RWPE1 (cell line): Measurements from ENCODE around the gene HBG1.

Experiments
- CTCF ChIA-PET: fragments of 350-600 bp; sonication (Branson Sonifier 250); formaldehyde crosslinking; extraction: SDS; loops from one replicate; lab custom pipeline; 2021; lab: Yijun Ruan, JAX
- POLR2A ChIA-PET: fragments of 400-600 bp; formaldehyde crosslinking; extraction: SDS; loops from one replicate; lab custom pipeline; 2020; ENCODE audit warnings: antibody characterized with exemption; ENCODE audit not compliant: low non-redundant PET; lab: Yijun Ruan, JAX
- DNase-seq: peaks from one replicate; pipeline ENCODE4 v3.0.0; 2012; ENCODE audit warnings: low spot score
- H3K27ac ChIP-seq: fragments of 450-650 bp; 2 replicates; pipeline ENCODE4 v1.5.1; 2017
- TF ChIP-seq, protein P1 (sequence below): fragments of 450-650 bp; conservative IDR thresholded peaks from 2 replicates; pipeline ENCODE4 v1.5.1; 2017; ENCODE audit warnings: low read depth, mild to moderate bottlenecking

Gene HBG1

GRCh38 chr11:5279471-5280090, 29.9 kb upstream of the HBG1 start:
- TF ChIP-seq, protein P1, sequence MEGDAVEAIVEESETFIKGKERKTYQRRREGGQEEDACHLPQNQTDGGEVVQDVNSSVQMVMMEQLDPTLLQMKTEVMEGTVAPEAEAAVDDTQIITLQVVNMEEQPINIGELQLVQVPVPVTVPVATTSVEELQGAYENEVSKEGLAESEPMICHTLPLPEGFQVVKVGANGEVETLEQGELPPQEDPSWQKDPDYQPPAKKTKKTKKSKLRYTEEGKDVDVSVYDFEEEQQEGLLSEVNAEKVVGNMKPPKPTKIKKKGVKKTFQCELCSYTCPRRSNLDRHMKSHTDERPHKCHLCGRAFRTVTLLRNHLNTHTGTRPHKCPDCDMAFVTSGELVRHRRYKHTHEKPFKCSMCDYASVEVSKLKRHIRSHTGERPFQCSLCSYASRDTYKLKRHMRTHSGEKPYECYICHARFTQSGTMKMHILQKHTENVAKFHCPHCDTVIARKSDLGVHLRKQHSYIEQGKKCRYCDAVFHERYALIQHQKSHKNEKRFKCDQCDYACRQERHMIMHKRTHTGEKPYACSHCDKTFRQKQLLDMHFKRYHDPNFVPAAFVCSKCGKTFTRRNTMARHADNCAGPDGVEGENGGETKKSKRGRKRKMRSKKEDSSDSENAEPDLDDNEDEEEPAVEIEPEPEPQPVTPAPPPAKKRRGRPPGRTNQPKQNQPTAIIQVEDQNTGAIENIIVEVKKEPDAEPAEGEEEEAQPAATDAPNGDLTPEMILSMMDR = no peak
- no peak for DNase-seq
- no peak overlapping the region for H3K27ac ChIP-seq
- ChIA-PET POLR2A (no interaction called here), CTCF (no interaction called here)

GRCh38 chr11:5277807-5278382, 28.2 kb upstream of the HBG1 start:
- TF ChIP-seq, protein P1 = no peak
- no peak for DNase-seq
- ChIA-PET POLR2A (no interaction called here), CTCF (no interaction called here)
- no peak overlapping the region for H3K27ac ChIP-seq

DNA sequence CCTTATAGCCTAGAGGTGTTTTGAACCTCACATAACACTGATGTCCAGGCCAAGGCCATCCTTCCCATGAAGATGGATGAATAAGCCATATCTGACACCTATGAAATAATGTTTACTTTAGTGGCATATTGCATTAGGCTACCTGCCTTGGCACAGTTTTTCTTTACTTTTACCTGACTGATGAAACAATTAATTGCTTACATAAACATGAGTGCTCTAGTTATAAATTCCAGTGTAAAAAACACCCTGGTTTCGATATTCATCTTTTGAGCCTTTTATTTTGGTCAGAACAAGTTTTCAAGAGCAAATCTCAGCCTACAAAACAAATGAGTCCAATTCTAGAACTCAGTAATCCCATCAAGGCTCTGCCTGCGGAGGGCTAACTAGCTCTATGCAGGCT, 27.0 kb upstream of the HBG1 start:
- ChIA-PET POLR2A (no interaction called here), CTCF (interaction anchor here (0.7 kb wide), 1 partner anchor 1480 kb away, joined by 4 read pairs; no protein-coding TSS in a partner anchor)
- TF ChIP-seq, protein P1 = no peak
- H3K27ac ChIP-seq = no peak overlapping the region
- DNase-seq = no peak

DNA sequence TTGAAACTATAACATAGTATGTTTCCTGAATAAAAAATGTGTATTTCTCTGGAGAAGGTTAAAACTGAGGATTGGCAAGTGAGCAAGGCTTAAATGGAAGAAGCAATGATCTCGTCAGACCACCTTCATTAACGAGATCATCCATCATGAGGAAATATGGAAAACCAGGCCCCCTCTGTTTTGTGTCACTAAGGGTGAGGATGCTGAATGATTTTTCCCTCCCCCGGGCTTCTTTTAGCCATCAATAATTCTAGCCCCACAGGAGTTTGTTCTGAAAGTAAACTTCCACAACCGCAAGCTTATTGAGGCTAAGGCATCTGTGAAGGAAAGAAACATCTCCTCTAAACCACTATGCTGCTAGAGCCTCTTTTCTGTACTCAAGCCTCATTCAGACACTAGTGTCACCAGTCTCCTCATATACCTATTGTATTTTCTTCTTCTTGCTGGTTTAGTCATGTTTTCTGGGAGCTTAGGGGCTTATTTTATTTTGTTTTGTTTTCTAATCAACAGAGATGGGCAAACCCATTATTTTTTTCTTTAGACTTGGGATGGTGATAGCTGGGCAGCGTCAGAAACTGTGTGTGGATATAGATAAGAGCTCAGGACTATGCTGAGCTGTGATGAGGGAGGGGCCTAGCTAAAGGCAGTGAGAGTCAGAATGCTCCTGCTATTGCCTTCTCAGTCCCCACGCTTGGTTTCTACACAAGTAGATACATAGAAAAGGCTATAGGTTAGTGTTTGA, 25.9 kb upstream of the HBG1 start:
- DNase-seq = no peak
- POLR2A ChIA-PET = no interaction called here
- CTCF ChIA-PET = interaction anchor here (0.5 kb wide), 1 partner anchor 68 kb away, joined by 4 read pairs; no protein-coding TSS in a partner anchor
- TF ChIP-seq, protein P1 = no peak
- H3K27ac ChIP-seq = no peak overlapping the region

- DNase-seq = no peak
- TF ChIP-seq, protein P1 = no peak
Observed at GRCh38 chr11:5274395-5274794, 24.7 kb upstream of the HBG1 start.

DNA sequence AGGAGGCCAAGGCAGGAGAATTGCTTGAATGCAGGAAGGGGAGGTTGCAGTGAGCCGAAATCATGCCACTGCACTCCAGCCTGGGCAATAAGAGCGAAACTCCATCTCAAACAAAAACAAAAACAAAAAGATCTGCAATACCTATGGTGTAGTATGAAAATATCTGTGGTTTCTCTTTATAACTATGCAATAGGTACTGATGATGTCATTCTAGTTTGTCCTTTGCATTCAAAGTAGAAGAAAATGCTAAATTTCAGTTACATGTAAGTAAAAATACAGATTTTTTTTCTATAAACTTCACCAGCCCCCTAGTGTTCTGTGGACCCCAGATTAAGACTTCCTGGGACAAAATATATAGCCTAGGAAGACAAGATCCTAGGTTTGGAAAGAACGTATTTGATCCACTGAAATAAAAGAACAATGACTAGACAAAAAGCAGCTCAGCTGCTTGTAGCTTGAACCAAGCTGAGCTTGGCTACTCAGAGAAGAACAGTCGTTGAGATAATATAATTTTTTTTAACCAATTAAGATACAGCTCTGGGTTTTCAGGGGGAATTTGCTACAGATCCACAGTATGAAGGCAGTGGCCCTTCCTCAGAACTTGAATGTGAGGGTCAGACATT, 22.8 kb upstream of the HBG1 start:
- POLR2A ChIA-PET = no interaction called here
- CTCF ChIA-PET = no interaction called here
- TF ChIP-seq, protein P1 = no peak
- DNase-seq = no peak
- no peak overlapping the region for H3K27ac ChIP-seq

More at GRCh38 chr11:5274395-5274794, 24.7 kb upstream of the HBG1 start:
- ChIA-PET CTCF (no interaction called here), POLR2A (no interaction called here)
- no peak overlapping the region for H3K27ac ChIP-seq
